Pulmonary artery endothelial cell (primary cell): ENCODE measurements around the gene FIBCD1. TPM values are rescaled to one million over a fixed set of nuclear protein-coding genes. Genes with fewer than 3 reads are reported as not detected.
"Not testable (repeated sequence)": the region's sequence is repeated elsewhere in the genome, so short reads cannot be mapped to it uniquely, and the experiment has no call there.

Experiments used
- DNase-seq: peaks from one replicate; pipeline ENCODE4 v3.0.0-alpha.2; 2011; ENCODE audit warnings: low read depth, low spot score
- total RNA-seq: library from RNA; depleted of rRNA; stranded (reverse); fragments of >200 nt; gene quantifications from 2 replicates; pipeline ENCODE4 v1.2.3, GENCODE V29; 2014

FIBCD1 gene
- total RNA-seq, 1 donor from 2014 or later = not detected

DNA sequence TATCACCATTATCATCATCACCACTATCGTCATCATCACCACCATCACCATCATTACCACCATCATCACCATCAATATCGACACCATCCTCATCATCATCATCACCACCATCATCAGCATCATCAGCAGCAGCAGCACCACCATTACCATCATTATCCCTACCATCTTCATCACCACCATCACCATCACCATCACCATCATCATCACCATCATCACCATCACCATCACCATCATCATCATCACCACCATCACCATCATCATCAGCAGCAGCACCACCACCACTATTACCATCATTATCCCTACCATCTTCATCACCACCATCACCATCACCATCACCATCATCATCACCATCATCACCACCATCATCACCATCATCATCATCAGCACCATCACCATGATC lies 15.9 kb upstream of the FIBCD1 start:
- DNase-seq = not testable (repeated sequence)

DNA sequence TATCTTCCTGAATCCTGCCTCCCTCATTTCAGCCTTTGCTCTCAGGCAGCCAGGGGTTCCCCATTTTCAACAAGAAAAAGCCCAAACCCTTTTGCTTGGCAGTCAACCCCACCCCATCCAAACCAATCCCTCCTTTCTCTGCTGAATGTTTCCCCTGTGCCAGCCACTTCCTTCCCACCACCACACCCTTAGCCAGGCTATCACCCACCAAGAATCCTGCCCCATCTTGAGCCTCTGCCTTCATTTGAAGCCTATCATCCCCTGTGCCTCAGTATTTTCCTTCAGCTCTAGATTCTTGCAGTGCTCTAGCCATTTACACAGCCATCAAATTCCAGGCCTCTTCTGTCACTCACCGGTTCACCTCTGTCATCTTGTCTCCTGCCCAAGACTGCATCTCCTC lies 15.3 kb upstream of the FIBCD1 start:
- DNase-seq = no peak

DNA sequence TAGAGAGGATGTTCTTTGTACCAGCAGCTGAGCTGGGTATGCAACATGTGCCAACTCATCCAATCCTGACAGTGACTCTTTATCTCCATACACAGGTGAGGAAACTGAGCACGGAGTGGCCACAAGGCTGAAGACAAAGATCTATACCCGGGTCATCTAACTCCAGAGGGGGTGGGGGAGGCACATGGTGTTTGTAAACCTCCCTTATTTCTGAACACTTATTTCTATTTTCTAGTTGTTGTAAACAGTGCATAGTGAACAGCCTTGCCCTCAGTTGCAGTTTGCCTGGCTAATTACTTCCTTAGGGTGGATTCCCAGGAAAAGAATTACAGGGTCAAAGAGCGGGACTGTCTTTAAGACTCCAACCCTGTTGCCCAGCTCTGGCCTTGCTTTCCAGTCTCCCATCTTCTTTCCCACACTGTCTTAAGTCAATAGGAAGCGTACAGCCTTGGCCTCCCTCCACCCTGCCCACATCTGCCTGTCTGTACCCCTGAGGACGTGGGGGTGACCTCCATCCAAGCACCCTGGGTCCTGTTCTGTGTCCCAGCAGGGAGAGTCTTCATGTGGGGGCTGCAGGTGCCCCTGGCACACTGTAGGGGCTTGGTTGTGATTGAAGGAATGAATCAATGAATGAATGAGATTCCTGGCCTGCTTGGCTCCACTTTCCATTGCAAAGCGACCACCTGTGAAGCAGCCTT lies 13.2 kb upstream of the FIBCD1 start:
- no peak for DNase-seq

DNA sequence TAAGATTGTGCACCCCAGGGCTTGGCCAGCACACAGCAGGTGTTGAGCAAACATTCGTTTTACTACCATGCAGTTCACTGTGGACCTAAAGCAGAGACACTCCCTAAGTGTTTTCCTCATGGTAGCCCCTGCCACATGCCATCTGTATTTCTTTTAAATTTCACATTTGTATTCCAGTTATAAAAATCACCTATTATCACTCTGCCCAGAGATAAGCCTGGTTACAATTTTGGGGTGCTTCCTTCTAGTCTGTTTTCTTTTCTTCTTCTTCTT lies 10.9 kb upstream of the FIBCD1 start:
- no peak for DNase-seq

DNA sequence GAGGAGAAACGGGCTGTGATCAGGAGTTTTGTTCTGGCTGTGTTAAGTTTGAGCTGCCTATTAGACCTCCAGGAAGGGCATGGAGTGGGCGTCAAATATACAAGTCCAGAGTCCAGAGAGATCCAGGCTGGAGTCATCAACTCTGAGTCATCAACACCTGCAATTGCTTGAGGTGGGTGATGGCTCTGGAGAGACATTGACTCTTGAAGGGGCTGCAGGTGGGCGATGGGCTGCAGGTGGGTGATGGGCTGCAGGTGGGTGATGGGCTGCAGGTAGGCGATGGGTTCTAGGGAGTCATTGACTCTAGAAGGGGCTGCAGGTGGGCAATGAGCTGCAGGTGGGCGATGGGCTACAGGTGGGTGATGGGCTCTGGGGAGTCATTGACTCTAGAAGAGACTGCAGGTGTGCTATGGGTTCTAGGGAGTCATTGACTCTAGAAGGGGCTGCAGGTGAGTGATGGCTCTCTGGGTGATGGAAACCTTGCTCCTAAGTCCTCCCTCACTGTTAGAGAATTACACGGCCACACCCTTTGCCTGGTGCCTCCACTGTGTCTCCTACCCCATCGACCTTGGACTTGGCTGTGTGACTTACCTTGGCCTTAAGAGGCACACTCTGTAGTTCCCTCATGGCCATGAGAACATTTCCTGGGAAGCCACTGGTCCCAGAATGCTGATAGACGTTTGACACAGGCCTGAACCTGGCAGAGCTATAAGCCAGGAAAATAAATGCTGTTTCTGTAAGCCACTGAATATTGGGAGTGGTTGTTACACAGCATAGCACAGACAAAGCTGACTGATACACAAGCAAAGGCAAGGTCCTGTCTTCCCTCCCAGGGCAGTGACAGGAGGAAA lies 10.4 kb upstream of the FIBCD1 start:
- DNase-seq = no peak

DNA sequence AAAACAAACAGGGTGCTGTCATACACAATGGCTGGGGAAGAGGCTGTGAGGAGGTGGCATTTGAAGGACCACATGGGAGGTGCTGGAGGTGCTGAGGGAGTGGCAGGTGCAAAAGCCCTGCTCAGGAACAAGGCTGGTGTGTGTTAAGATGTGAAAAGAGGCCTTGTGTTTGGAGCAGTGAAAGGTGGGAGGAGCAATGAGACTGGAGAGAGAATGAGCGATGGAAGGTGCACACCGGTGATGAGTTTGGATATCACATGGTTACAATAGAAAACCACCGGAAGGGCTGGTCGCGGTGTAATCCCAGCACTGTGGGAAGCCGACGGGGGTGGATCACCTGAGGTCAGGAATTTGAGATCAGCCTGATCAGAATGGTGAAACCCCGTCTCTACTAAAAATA lies 9.2 kb upstream of the FIBCD1 start:
- DNase-seq = no peak

DNA sequence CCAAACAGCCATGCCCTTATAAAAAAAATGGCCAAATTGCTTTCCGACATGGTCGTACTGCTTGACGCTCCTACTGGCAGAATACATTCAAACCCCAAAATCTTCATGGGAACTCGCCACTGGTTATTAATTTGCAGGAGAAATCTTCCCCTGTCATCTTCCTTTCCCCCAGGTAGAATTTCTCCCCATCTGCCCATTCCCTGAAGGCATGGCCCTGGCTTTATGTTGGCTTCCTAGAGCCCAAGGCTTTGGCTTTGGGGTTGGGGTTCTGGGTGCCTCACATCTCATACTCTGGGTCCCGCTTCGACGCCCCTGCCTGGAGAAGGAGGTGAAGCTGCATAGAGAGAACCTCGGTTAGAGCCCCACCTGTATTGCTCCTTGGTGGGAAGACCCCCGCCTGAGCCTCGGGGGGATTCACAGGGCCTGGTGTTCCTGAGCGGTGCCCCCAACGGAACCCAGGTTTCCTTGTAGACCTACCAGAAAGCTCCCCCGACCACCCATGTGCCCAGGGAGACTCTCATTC lies 8.6 kb upstream of the FIBCD1 start:
- DNase-seq = no peak

DNA sequence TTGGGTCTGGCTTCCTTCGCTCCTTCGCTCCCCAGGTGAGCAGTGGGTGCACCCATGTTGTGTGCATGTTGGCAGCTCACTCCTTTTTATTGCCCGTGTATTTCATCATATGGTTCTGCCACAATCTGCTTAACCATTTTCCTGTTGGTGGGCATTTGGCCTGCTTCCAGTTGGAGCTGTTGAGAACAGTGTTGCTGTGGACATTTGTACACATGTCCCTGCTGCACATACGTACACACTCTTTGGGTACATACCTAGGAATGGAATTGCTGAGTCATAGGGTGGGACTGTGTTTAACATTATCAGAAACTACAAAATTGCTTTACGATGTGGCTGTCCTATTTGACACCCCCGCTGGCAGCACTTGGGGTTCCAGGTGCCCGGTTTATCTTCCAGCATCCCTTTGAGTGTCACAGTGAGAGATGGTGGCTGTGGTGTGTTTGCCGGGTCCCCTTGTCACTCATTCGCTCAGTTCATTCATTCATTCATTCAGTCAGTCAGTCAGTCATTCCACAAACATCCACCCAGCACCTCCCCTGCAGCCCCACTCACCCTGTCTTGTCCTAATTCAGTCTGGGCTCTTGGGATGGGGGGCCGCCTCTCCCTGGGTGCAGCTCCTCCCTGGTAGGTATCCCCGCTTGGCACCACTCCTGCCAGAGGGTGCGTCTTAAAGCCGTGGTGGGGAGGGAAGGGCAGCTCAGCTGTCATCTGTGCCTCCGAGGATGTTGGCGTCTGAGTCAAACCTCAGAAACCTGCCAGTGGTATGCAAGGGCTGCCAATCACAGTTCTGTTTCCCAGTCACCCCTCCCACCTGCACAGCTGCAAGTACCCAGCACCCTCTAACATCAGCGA lies 7.9 kb upstream of the FIBCD1 start:
- no peak for DNase-seq

DNA sequence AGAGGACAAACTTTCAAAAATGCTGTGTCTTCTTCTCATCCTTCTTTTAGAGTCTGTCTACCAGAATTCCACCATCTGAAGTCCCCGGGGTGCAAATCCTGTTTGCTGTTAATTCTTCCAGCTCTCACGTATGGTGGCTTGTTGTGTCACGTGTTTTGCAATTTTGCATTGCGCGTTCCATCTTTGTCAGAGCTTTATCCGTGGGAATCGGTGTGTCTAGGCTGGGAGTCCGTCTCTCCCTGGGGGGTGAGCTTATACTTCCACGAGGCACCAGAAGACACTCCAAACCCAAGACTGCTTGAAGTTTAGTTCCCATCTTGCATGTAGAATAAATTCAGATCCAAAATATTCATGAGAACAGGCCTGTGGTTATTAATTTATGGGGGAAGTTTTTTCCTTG lies 6.1 kb upstream of the FIBCD1 start:
- DNase-seq = no peak

DNA sequence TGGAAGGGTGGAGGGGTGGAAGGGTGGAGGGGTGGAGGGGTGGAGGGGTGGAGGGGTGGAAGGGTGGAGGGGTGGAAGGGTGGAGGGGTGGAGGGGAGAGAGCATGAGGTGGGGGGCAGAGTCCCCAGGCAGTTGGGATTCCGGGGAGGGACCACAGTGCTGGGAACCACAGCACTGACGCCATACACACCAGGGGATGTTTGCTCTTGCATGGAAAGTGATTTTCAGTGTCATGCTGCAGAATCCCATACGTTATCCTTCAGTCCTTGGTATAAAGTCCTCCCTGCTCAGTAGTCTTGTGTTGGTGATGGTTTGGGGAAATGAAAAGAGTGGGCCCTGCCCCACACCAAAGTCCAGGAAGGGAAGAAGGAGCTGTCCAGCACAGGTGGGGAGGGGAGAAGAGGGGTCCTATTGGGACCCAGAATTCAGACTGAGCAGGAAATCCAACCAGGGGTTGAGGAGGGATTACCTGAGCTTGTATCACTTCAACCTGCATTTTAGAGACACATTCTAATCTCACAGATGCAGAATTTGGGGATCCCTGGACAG lies 5.5 kb upstream of the FIBCD1 start:
- no peak for DNase-seq

DNA sequence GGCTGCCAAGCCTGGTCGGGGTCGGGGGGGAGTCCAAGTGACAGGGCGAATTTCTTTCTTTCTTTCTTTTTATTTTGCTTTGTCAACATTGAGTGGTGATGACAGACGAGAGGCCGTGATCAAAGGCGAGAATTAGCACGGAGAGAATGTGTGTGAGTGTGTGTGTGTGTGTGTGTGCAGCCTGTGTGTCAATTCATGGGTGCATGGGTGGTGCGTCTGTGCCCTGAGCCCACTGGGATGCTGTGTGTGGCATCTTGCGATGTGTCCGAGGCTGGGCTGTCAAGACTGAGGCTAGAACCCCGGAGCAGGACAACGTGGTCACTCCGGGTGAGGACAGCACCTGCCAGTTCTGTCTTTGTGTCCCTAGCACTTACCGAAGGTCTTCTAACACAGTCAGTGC lies 4.7 kb upstream of the FIBCD1 start:
- DNase-seq = no peak

DNA sequence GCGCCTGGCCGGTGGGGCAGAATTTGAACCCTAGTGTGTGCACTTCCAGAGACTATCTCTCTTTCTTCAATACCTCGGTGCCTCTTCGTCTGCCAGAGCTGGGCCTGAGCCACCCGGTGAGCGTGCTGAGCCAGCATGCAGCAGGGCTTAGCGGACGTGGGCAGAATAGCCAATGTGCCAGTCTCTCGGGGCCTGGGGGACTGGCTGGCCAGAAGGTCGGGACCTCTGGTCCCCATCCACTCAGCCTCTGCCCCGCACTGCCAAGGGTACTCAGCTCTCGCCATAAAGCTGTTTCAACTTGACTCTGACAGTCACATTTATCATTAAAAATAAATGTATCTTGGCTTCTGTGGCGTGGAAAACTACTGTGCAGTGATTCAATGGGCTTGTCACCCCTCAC lies 4.2 kb upstream of the FIBCD1 start:
- no peak for DNase-seq

DNA sequence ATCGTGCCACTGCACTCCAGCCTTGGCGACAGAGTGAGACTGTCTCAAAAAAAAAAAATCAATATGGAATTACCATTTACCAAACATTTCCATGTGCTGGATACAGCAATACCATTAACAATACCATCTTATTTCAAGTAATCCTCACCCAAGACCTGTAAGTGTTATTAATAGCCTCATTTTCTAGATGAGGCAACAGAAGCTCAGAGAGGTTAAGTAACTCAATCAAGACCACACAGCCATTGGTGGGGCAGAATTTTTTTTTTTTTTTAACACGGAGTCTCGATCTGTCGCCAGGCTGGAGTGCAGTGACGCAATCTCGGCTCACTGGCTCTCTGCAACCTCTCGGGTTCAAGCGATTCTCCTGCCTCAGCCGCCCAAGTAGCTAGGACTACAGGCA lies 3.6 kb upstream of the FIBCD1 start:
- DNase-seq = no peak

DNA sequence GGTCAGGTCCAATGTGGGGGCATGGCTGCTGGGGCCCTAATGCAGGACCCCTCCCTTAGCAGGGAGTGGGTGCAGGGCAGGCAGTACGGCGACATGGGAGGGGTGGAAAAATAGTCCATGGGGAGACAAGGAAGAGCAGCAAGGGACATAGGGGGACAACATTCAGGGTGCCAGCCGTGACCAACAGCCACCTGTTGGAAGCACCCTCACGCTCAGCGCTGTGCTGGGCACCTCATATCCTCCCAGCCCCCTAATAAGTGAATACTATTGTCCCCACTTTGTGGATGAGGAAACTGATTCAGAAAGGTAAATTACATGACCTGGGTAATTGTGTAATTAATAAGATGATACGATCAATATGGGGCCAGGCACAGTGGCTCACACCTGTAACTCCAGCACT lies 3.0 kb upstream of the FIBCD1 start:
- DNase-seq = no peak

DNA sequence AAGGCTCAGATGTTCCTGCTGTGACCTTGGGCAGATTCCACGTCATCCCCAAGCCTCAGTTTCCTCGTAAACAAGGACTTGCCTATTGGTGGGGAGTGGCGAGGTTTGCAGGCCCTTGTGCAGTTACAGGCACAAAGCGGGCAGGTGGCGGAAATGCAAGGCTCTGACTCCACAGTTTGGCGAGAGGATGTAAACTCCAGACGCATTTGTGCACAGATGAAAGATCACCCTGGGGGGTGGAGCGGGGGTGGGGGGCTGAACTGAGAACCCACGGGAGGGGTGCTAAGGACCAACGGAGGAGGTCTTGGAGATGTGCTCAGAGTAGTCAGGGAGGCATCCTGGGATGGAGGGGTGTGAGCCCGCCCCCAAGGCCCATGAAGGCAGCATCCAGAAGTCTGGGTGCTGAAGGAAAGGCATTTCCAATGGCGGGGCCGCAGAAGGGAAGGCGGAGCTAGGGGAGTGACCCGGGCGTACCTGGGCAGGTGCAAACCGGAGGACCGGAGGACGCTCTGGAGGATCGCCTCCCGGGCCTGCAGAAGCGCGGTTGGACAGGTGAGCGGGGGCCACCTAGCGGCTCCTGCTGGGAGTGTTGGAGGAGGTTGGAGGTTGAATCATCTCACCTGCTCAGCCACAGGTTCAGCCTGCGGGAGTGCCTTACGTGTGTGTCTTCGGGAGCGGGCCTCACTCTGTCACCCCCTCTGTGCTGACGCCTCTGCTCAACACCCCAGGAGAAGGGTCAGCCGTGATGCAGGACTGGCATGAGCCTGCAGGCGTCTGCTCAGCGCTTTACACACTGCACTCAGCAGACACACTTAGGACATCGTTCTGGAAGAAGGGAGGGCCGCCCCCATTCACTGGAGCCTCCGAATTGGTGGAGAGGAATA lies 1.9 kb upstream of the FIBCD1 start:
- no peak for DNase-seq

DNA sequence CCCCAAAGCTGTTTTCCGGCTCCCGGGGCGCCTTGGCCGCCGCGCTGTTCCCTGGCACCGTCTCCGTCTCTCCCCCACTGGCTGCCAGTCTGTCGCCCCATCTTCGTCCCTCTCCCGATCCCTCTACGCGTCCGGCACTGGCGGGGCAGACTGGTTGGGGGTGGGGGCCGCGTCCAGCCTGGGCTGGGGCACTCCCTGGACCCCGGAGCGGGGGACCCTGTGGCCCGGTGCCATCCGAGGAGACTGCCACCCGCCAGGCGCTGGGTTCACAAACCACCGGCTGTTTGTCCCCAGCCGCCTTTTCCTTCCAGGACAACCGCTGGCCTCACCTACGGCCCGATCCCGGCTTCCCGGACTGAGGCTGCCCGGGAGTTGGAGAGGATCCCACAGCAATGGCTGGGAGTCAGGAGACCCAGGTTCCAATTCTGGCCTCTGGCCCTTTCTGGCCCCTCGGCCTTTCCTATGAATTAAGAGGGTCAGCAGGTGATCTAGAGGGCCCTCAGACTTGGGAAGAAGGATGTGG lies 1.0 kb upstream of the FIBCD1 start:
- no peak for DNase-seq

DNA sequence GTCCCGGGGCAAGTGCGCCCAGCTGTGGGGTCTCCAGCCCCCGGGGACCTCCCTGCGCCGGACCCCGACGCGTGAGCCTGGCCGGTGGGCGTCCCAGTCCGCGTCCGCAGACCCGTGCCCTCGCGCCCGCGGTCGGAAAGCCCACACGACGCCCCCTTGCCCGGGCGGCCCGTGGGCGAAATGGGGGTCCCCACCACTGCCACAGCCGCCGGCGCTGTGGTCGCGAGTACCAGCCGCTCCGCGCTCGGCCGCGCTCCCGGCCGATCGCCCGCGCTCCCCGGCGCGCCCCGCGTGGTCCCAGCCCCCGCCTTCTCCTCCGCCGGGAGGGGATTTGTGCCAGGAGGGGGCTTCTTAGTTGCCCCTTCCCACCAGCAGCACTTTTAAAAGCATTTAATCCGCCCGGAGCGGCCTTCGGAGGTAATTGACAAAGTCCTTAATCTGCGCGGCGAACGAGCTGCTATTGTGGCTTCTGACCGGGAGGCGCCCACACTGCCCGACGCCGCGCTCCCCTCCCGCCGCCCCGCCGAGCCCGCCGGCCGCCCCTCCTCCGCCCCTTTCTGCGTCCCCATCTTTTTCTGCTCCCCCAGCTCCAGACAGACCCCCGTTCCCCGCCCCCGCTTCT lies 469 bp upstream of the FIBCD1 start:
- DNase-seq = no peak

DNA sequence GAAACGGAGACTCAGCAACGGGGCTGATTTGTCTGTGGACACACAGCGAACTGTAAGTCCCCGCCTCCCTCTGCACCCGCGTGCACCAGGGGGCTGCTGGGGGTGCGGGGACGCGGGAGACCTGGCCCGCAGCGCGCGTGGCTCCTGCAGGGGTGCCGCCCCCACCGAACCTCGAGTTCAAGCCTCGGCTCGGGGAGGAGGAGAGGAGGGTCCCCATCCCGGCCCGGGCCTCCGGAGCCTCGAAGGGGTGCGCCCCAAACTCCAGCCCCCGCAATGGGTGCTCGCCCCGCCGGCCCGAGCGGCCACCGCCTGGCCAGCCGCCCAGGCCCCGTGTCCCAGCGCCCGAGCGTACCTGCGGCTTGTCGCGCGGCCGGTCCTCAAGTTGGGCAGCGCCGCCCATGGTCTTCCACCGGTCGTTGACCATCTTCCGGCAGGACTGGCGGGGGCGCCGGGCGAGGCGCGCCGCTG lies 829 bp downstream of the FIBCD1 start:
- DNase-seq = no peak

DNA sequence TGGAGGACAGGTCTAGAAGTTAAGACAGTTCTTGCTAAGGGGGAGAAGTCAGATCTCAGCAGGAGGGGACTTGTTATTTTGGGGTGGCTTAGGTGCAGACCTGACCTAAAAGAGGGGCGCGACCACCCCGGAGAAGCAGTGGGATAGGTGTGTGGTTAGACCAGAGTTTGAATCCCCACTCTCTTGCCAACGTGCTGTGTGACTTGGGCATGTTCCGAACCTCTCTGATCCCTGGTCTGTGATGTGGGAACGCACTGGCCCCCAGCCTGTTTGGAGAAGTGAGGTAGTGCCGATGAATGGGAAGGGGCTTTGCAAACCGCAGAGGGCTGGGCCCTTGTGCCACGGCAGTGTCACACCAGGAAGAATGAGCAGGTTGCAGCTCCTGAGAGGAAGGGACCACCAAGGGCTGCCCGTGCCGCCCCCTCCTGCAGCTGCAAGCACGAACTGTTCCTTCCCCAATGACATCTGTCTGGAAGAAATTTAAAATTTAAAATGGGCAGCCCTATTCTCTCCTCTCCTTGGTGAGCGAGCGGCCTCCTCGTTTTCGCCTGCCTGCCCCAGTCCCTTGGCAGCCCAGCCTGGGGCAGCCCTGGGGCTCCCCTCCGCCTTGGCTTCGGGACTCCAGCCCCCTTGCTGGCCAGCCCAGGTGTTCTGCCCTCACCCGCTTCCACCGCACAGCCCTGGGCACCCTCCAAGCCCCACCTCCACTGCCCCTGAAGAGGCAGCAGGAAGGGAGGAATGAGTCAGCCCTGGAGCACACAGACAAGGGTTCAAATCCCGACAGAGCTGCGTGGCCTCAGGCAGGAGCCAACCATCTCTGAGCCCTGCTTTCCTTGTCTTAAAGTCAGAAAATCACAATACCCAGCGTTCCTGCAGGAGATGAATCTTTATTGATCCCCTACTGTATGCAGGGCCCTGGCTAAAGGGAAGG lies 1.6 kb downstream of the FIBCD1 start:
- no peak for DNase-seq
